HAP-1 (cell line): ENCODE results near the gene BRIP1.
"Not testable (repeated sequence)": the region's sequence is repeated elsewhere in the genome, so short reads cannot be mapped to it uniquely, and the experiment has no call there.

Experiments
- DNase-seq, 2 experiments: peaks; one replicate each; pipeline ENCODE4 v3.0.0-alpha.2; 2016 to 2020; ENCODE audit warnings: low spot score in 2 of 2
- H3K27me3 ChIP-seq: fragments of 250-450 bp; sonication (Bioruptor Pico); 2 replicates; pipeline ENCODE4 v1.5.1; 2020; ENCODE audit warnings: low read depth, mild to moderate bottlenecking, moderate library complexity
- H3K36me3 ChIP-seq: fragments of 250-450 bp; sonication (Bioruptor Pico); replicated peaks from 2 replicates; pipeline ENCODE4 v1.5.1; 2020; ENCODE audit warnings: mild to moderate bottlenecking
- H3K4me1 ChIP-seq: fragments of 250-450 bp; sonication (Bioruptor Pico); 2 replicates; pipeline ENCODE4 v1.5.1; 2020; ENCODE audit warnings: mild to moderate bottlenecking
- H3K4me3 ChIP-seq: fragments of 250-450 bp; sonication (Bioruptor Pico); 2 replicates; pipeline ENCODE4 v1.5.1; 2020; ENCODE audit warnings: mild to moderate bottlenecking, moderate library complexity
- H3K9me3 ChIP-seq: fragments of 250-450 bp; sonication (Bioruptor Pico); 2 replicates; pipeline ENCODE4 v1.5.1; 2020; ENCODE audit warnings: mild to moderate bottlenecking, moderate library complexity
- in situ Hi-C: fragments of 300-500 bp; cut with MboI; formaldehyde crosslinking; loops from 3 replicates; pipeline ENCODE4 v1.14.3; 2020; ENCODE audit warnings: low sequenced_read_pairs, inconsistent platforms, mixed read lengths

BRIP1 gene

DNA sequence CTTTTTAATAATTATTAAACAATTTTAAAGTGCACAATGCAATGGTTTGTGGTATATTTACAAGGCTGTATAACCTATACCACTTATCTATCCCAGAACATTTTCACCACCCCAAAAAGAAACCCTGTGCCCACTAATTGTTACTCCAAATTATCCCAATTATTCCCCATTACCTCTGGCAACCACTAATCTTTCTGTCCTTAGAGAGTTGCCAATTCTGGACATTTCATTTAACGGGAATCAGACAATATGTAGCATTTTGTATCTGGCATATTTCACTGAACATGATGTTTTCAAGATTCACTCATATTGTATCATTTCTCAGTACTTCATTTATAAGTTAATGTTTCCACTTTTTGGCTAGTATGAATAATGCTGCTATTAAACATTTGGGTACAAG is 169.2 kb downstream of the BRIP1 start:
- in situ Hi-C loops, result no loop called here
- Histone ChIP-seq H3K9me3 (no peaks in the 10 kb centered on the region), H3K4me3 (no peak overlapping the region), H3K4me1 (no peaks in the 10 kb centered on the region), H3K27me3 (no peaks in the 10 kb centered on the region), H3K36me3 (peaks cover 4% of the 10 kb centered on the region)
- DNase-seq, result no peak

DNA sequence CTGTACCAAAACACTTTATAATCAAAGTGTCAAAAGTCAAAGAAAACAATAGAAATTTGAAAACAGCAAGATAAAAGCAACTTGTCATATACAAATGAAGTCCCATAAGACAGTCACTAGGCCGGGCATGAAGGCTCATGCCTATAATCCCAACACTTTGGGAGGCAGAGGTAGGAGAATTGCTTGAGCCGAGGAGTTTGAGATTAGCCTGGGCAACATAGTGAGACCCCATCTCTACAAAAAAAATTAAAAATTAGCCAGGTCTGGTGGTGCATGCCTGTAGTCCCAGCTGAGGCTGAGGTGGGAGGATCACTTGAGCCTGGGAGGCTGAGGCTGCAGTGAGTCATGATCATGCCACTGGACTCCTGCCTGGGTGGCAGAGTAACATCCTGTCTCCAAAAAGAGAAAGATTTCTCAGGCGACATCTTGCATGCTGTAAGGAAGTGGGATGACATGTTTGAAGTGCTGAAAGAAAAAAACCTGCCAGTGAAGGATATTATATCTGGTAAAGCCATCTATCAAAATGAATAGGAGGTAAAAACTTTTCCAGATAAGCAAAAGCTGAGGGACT is 173.6 kb downstream of the BRIP1 start:
- no peaks in the 10 kb centered on the region for H3K27me3 ChIP-seq
- no peaks in the 10 kb centered on the region for H3K4me1 ChIP-seq
- DNase-seq, result no peak
- H3K36me3 ChIP-seq, result peaks cover 6% of the 10 kb centered on the region
- in situ Hi-C loops, result no loop called here
- no peaks in the 10 kb centered on the region for H3K9me3 ChIP-seq
- no peak overlapping the region for H3K4me3 ChIP-seq

DNA sequence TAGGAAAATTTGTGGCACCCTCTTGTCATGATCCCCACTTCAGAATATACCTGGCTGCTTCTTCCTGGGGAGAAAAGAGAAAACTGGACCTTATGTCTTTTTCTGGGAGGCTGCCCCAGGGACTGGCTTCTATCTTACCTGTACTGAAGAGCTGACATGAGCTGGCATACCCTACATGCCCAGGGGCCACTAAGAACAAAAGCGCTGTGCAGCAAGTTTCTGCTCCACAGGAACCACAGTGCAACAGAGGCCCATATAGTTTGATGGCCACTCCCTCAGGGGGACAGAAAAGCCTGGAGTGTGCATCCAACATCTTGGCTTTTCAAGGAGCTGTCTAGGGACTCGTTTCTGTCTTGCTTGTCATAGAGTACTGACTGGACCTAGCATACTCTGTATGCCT is 175.6 kb downstream of the BRIP1 start:
- no peaks in the 10 kb centered on the region for H3K9me3 ChIP-seq
- DNase-seq, result no peak
- in situ Hi-C loops, result no loop called here
- peaks cover 6% of the 10 kb centered on the region for H3K36me3 ChIP-seq
- H3K4me3 ChIP-seq, result no peak overlapping the region
- H3K4me1 ChIP-seq, result no peaks in the 10 kb centered on the region
- no peaks in the 10 kb centered on the region for H3K27me3 ChIP-seq

DNA sequence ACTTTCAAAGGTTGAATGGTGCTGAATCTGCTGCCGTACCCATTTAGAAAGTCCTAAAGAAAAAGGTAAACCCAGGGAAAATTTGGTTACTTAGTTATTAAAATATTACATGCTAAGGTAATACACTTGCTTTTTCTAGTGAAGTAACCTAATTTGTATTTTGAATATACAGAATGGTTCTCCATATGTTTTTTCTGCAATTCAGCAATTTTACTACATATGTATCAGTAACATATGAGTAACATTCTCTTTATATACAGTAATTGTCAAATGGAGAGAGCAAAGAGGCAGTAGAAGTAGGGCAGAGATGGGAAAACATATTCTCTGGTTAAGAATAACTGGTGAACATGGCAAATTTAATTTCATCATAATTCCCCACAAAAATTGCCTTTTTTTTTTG is 177.2 kb downstream of the BRIP1 start:
- DNase-seq, result no peak
- Histone ChIP-seq H3K9me3 (no peaks in the 10 kb centered on the region), H3K4me1 (no peaks in the 10 kb centered on the region), H3K27me3 (no peaks in the 10 kb centered on the region), H3K4me3 (no peak overlapping the region), H3K36me3 (peaks cover 6% of the 10 kb centered on the region)
- in situ Hi-C loops, result no loop called here

DNA sequence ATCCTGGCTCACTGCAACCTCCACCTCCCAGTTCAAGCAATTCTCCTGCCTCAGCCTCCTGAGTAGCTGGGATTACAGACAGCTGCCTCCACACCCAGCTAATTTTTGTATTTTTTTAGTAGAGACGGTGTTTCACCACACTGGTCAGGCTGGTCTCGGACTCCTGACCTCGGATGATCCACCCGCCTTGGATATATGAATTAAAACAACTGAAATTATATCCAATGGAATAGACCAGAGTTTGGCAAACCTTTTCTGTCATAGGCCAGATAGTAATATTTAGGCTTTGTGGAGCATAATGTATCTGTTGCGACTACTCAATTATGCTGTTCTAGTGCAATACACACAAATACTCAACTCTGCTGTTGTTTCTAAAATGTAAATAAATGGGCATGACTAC is 178.5 kb downstream of the BRIP1 start:
- H3K9me3 ChIP-seq, result no peaks in the 10 kb centered on the region
- H3K4me3 ChIP-seq, result no peak overlapping the region
- no peaks in the 10 kb centered on the region for H3K27me3 ChIP-seq
- H3K4me1 ChIP-seq, result no peaks in the 10 kb centered on the region
- peaks cover 6% of the 10 kb centered on the region for H3K36me3 ChIP-seq
- DNase-seq, result no peak
- in situ Hi-C loops, result no loop called here

DNA sequence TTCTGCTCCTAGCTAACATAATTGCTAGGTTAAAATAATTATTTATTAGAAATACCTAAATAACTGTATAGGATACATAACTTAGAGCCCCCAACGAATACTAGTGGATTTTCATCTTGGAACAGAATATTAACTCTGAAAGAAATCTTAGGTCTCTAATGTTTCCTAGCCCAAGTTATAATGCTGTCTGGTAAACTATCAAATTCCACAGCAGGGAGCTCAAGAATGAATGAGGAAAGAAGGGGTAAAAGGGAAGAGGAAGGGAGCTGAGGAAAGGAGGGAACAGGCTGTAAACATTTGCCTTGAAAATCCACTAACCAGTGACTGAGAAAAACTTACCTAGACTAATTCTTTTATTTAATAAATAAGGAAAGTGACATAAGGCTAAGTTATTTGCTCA is 179.2 kb downstream of the BRIP1 start:
- H3K27me3 ChIP-seq, result no peaks in the 10 kb centered on the region
- no peaks in the 10 kb centered on the region for H3K9me3 ChIP-seq
- in situ Hi-C loops, result no loop called here
- no peaks in the 10 kb centered on the region for H3K4me1 ChIP-seq
- DNase-seq, result no peak
- H3K4me3 ChIP-seq, result no peak overlapping the region
- H3K36me3 ChIP-seq, result peaks cover 2% of the 10 kb centered on the region

DNA sequence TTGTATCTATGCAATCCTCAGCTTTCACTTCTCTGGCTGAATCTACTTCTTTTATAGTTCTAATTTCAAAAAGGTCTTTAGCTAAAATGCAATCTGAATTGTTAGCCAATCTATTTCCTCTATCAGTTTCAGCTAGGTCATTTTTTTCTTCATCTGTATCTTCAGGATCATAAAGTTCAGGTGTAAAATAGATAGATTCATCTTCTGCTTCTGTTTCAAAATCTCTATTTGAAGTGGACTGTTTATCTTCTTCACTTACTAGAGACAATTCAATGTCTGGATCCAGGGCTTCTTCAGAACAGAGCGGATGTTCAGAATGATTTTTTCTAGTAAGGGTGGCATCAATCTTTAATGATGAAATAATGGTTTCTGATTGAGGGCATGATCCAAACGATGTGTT is 179.9 kb downstream of the BRIP1 start:
- H3K36me3 ChIP-seq, result no peaks in the 10 kb centered on the region; the same call in 1 of the 2 replicates
- H3K9me3 ChIP-seq, result no peaks in the 10 kb centered on the region
- no peaks in the 10 kb centered on the region for H3K27me3 ChIP-seq
- in situ Hi-C loops, result no loop called here
- no peak for DNase-seq
- H3K4me3 ChIP-seq, result no peak overlapping the region
- no peaks in the 10 kb centered on the region for H3K4me1 ChIP-seq

DNA sequence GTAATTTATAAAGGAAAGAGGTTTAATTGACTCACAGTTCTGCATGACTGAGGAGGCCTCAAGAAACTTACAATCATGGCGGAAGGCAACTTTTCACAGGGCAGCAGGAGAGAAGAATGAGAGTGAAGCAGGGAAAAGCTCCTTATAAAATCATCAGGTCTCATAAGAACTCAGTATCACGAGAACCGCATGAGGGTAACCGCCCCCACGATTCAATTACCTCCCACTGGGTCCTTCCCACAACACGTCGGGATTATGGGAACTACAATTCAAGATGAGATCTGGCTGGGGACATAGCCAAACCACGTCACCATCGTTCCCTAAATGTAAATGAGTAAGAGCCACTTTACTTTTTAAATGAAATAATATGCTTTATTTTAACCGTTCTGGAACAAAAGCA is 182.4 kb downstream of the BRIP1 start:
- H3K9me3 ChIP-seq, result no peaks in the 10 kb centered on the region
- in situ Hi-C loops, result no loop called here
- H3K36me3 ChIP-seq, result no peaks in the 10 kb centered on the region; the same call in 1 of the 2 replicates
- DNase-seq, result no peak
- no peak overlapping the region for H3K4me3 ChIP-seq
- no peaks in the 10 kb centered on the region for H3K4me1 ChIP-seq
- no peaks in the 10 kb centered on the region for H3K27me3 ChIP-seq

DNA sequence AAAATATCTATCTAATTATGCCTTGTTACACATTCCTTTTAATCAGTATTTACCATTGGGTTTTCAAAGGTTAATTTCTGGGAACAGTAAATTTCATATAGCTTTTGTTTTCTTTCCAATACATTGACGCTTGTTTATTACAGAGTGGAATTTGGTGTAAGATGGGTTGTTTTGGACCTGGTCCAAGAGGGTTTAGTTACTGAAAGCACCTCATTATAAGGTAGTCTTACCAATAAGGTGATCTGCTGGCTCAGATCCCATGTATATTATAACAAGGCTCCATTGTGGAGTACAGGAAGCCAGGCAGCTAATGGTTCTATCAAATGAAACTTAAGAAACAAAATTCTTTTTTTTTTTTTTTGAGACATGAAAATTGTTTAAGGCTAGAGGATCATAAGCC is 185.0 kb downstream of the BRIP1 start:
- Histone ChIP-seq H3K9me3 (no peaks in the 10 kb centered on the region), H3K36me3 (no peaks in the 10 kb centered on the region), H3K4me3 (no peak overlapping the region), H3K27me3 (no peaks in the 10 kb centered on the region), H3K4me1 (no peaks in the 10 kb centered on the region)
- no peak for DNase-seq
- in situ Hi-C loops, result no loop called here

DNA sequence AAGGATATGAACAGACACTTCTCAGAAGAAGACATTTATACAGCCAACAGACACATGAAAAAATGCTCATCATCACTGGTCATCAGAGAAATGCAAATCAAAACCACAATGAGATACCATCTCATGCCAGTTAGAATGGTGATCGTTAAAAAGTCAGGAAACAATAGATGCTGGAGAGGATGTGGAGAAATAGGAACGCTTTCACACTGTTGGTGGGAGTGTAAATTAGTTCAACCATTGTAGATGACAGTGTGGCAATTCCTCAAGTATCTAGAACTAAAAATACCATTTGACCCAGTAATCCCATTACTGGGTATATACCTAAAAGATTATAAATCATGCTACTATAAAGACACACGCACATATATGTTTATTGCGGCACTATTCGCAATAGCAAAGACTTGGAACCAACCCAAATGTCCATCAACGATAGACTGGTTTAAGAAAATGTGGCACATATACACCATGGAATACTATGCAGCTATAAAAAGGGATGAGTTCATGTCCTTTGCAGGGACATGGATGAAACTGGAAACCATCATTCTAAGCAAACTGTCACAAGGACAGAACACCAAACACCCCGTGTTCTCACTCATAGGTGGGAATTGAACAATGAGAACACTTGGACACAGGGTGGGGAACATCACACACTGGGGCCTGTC is 186.0 kb downstream of the BRIP1 start:
- H3K9me3 ChIP-seq, H3K36me3 ChIP-seq, H3K27me3 ChIP-seq, DNase-seq, in situ Hi-C loops, H3K4me3 ChIP-seq, H3K4me1 ChIP-seq: not testable (repeated sequence)

DNA sequence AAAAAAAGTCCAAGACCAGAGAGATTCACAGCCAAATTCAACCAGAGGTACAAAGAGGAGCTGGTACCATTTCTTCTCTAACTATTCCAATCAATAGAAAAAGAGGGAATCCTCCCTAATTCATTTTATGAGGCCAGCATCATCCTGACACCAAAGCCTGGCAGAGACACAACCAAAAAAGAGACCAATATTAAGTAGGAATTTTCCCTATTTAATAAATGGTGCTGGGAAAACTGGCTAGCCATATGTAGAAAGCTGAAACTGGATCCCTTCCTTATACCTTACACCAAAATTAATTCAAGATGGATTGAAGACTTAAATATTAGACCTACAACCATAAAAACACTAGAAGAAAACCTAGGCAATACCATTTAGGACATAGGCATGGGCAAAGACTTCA is 186.8 kb downstream of the BRIP1 start:
- H3K27me3 ChIP-seq, H3K36me3 ChIP-seq, in situ Hi-C loops, H3K4me3 ChIP-seq, H3K4me1 ChIP-seq, DNase-seq, H3K9me3 ChIP-seq: not testable (repeated sequence)

DNA sequence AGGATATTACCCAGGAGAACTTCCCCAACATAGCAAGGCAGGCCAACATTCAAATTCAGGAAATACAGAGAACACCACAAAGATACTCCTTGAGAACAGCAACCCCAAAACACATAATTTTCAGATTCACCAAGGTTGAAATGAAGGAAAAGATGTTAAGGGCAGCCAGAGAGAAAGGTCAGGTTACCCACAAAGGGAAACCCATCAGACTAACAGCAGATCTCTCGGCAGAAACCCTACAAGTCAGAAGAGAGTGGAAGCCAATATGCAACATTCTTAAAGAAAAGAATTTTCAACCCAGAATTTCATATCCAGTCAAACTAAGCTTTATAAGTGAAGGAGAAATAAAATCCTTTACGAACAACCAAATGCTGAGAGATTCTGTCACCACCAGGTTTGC is 188.7 kb downstream of the BRIP1 start:
- DNase-seq, H3K9me3 ChIP-seq, in situ Hi-C loops, H3K36me3 ChIP-seq, H3K27me3 ChIP-seq, H3K4me3 ChIP-seq: not testable (repeated sequence)
- H3K4me1 ChIP-seq, result peaks cover 10% of the 10 kb centered on the region; the same call in 1 of the 2 replicates

DNA sequence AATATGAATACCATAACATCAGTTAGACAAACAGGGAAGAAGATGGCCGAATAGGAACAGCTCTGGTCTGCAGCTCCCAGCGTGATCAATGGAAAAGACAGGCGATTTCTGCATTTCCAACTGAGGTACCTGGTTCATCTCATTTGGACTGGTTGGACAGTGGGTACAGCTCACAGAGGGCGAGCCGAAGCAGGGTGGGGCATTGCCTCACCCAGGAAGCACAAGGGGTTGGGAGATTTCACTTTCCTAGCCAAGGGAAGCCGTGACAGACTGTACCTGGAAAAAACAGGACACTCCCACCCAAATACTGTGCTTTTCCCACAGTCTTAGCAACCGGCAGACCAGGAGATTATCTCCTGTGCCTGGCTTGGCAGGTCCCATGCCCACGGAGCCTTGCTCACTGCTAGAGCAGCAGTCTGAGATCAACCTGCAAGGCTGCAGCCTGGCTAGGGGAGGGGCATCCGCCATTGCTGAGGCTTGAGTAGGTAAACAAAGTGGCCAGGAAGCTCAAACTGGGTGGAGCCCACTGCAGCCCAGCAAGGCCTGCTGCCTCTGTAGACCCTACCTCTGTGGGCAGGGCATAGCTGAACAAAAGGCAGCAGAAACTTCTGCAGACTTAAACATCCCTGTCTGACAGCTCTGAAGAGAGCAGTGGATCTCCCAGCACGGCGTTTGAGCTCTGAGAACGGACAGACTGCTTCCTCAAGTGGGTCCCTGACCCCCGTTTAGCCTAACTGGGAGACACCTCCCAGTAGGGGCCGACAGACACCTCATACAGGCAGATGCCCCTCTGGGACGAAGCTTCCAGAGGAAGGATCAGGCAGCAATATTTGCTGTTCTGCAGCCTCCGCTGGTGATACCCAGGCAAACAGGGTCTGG is 190.1 kb downstream of the BRIP1 start:
- H3K4me3 ChIP-seq, H3K27me3 ChIP-seq, in situ Hi-C loops, H3K36me3 ChIP-seq, H3K9me3 ChIP-seq: not testable (repeated sequence)
- peak in 1 of 2 experiments; percentile 8 for DNase-seq
- peaks cover 10% of the 10 kb centered on the region; the same call in 1 of the 2 replicates for H3K4me1 ChIP-seq

DNA sequence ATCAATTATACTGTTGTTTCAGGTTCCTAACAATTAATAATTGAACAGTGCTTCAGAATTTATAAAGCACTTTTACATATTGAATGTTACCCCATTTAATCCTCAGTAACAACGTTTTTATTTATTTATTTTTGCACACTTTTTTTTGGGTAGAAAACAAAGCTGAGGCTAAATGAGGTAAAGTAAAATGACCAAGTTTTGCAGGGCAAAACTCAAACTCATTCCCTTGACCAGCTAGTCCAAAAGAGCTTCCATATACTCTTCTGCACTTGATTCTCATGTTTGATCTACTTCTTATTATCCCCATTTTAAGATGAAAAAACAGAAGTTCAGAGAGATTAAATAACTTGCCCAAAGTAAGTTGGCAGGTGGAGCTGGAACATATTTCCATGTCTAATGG is 191.2 kb downstream of the BRIP1 start:
- Histone ChIP-seq H3K9me3 (no peaks in the 10 kb centered on the region), H3K4me1 (peaks cover 10% of the 10 kb centered on the region; the same call in 1 of the 2 replicates), H3K36me3 (no peaks in the 10 kb centered on the region), H3K27me3 (no peaks in the 10 kb centered on the region), H3K4me3 (no peak overlapping the region)
- in situ Hi-C loops, result no loop called here
- no peak for DNase-seq
